Measurements from ENCODE around the gene ATG7.
"Not testable (repeated sequence)": the region's sequence is repeated elsewhere in the genome, so short reads cannot be mapped to it uniquely, and the experiment has no call there.

ATG7 gene

GRCh38 chr3:11254876-11255275 lies 17.3 kb upstream of the ATG7 start:
- DNase-seq: no peak

- DNase-seq: not testable (repeated sequence)
Measured at GRCh38 chr3:11255537-11255936, 16.7 kb upstream of the ATG7 start.

DNA sequence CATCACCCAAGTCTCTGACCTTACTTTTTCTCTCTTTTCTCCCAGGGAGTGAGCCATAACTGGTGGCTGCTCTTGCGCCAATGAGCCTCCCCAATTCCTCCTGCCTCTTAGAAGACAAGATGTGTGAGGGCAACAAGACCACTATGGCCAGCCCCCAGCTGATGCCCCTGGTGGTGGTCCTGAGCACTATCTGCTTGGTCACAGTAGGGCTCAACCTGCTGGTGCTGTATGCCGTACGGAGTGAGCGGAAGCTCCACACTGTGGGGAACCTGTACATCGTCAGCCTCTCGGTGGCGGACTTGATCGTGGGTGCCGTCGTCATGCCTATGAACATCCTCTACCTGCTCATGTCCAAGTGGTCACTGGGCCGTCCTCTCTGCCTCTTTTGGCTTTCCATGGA lies 13.2 kb upstream of the ATG7 start:
- DNase-seq: no peak

DNA sequence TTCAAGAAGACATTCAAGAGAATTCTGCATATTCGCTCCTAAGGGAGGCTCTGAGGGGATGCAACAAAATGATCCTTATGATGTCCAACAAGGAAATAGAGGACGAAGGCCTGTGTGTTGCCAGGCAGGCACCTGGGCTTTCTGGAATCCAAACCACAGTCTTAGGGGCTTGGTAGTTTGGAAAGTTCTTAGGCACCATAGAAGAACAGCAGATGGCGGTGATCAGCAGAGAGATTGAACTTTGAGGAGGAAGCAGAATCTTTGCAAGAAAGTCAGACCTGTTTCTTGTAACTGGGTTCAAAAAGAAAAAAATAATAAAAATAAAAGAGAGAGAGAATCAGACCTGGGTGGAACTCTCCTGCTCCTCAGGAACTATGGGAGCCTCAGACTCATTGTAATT lies 11.7 kb upstream of the ATG7 start:
- DNase-seq: no peak

DNA sequence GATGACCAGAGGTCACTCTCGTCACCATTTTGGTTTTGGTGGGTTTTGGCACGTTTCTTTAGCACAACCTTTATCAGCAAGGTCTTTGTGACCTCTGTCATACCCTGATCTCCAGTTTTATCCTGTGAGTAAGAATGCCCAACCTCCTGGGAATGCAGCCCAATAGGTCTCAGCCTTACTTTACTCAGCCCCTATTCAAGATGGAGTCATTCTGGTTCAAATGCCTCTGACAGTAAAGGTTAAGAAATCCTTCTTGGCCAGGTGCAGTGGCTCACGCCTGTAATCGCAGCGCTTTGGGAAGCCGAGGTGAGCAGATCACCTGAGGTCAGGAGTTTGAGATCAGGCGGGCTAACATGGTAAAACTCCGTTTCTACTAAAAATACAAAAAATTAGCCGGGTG lies 3.2 kb upstream of the ATG7 start:
- DNase-seq: no peak

DNA sequence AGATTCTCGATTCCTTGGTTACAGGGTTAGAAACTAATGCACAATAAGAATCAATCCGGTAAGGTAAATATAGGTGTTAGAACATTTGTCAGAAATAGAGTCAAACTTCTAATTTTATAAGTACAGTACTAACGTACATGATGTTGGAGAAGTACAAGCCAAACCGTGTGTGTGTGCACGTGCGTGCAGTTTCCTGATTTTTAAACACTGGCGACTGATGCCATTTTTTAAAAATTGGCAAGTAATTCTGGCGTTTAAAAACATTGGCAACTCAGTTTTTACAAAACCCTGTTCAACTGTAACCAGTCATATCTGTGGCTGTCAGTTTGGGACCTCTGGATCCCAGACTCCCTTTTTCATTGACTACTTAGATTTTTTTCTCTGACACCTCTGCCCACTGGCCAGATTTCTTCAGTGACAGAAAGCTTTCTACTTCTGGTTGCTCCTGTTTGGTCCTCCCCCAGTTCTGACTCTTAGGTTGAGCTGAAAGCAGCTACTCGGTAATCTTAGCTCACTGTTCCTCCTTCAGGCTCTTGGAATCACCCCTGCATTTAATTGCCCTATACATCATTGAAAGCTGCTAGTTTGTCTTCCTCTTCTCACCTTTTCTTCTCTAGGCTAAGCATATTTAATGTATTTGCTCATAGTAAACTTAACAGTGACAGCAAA lies 843 bp downstream of the ATG7 start:
- DNase-seq: no peak

GRCh38 chr3:11273891-11274291 lies 1.7 kb downstream of the ATG7 start:
- no peak for DNase-seq

DNA sequence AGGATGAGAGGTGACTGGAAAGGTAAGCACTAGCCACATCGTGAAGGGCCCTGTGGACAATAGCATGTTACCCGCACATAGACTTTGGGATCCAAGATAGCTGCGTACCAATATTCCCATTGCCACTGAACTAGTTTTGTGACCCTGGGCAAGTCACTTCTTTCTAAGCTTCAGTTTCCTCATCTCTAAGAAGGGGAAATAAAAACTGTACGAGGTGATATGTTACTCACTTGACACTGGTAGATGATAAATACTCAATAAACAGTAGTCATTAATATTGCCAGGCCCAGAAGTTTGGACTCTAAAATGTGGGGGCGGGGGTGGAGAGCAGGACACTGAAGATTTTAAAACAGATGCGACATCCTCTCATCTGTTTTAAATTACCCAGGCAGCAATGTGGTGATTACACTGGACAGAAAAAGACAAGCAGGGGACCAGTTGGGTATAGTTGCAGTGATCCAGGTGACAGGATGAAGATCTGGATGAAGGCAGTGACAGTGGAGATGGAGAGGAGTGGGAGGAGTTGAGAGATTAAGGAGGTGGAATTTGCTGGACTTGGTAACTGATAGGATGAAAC lies 2.5 kb downstream of the ATG7 start:
- no peak for DNase-seq

DNA sequence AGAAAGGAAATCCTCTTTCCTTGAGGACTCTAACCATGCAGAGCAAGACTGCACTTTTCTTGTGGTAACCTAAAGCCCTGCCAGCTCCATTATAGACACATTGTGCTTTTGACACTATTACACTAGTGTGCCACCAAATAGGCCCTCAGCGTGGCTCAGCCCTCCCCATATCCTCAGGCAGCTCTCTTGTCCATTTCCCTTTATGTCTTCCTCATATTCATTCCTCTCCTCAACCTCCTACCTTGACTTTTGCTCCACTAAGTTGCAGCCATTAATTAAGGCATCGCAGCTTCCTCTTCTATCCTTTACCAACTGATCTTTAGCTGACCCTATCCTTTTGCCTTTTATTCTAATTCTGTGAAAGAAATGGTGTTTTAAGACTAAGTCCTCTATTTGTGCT lies 3.7 kb downstream of the ATG7 start:
- DNase-seq: no peak

DNA sequence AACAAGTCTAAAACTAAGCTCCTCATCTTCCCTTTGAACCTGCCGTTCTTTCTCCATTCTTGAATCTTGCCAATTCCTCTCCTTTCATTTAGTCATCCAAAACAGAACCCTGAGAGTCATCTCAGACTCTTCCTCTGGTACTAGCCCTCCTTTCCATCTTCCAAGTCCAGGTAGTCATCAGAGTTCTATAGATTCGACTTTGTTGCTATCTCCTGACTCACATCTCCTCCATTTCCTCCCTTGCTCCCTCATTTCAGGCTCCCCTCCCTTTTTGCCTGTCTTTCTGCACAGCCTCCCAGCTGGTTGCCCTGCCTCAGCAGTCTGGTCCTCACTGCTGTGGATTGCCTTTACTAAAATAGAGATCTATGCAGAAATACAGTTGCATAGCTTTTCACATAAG lies 4.7 kb downstream of the ATG7 start:
- no peak for DNase-seq

GRCh38 chr3:11282250-11283138 lies 10.3 kb downstream of the ATG7 start:
- no peak for DNase-seq

DNA sequence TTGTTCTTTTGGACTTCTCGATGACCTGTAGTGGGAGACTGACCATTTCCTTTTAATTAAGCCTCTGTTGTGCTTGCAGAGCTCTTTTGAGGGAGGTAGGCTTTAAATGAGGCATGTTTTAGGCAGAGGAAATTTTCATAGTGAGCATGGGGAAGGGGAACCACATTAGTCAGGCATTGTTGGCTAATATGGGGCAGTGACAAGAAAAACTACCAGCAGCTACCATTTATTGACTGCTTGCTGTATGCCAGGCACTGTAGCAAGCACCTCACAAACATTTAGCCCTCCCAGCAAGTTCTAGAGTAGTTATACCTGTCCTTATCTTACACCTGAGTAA lies 10.9 kb downstream of the ATG7 start:
- DNase-seq: no peak

DNA sequence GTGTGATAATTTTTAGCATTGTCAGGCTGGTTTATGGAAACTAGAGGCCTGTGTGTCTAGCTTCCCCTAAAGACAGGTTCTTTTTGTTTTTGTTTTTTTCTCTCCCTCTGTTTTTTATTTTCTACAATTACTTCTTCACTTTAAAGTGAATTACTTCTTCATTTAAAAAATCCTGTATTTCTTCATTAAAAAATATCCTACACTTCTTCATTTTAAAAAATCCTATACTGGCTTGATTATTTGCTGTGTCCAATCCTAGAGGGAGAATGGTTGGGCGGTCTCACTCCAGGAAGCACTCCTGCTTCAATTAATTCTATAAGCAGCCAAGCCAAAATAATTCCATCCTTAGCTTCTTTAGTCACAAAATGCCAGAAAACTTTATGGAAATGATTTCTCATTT lies 11.8 kb downstream of the ATG7 start:
- DNase-seq: no peak

- DNase-seq: no peak
Measured at GRCh38 chr3:11285471-11285870, 13.3 kb downstream of the ATG7 start.

- no peak for DNase-seq
Measured at GRCh38 chr3:11287404-11287803, 15.2 kb downstream of the ATG7 start.

GRCh38 chr3:11288021-11288491 lies 15.9 kb downstream of the ATG7 start:
- no peak for DNase-seq

DNA sequence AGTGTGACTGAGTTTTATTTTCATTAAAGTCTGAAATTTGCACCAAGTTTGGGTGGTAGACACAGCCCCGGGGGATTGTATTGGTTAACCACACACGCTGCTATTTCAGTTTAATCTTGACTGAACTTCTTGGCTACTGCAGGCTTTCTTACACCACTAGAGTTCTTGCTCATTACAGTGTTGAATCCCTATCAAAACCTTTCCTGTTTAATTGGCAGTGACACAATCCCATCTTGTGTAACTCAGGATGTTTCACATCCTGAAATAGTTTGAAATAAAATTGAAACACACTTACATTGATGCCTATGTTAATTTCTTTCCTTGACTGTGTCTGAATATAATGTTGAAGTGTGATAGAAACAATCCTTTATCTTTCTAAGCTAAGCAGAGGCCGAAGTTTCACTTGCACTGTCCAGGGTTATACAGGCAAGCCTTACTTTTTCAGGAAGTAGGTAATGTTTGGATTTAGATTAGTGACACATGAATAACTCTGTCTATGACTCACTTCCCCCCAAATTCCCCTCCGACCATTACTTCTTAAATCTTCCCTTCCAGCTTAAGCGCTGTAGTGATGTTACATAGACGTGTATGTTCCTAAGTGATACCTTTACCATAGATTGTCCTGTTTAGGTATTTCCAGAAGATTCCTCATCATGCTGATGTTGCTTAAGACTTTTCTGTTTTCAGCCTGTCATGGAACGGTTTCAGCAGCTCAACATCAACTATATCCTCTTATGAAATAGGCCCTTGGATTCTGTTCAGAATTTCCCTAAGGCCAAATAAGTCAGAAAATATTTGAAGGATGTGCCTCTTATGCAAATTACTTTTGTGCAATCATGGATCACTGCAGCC lies 16.8 kb downstream of the ATG7 start:
- DNase-seq: no peak

DNA sequence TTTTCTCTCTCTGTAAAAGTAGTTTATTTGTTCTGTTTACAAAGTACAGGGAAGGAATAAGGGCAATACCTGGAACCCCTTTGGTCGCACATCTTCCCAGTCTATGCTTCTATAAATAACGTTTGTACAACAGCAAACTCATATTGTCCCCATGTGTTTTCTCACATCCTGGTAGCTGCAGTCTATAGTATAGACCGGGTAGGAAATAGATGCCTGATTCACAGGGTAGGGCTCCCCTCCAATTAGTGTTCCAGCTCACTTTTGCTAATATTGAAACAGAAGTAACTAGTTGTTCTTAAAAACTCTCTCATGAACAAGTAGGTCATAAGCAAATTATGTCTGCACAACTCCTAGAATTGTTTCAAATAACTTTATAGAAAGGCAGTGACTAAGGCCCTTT lies 17.7 kb downstream of the ATG7 start:
- no peak for DNase-seq

- no peak for DNase-seq
Measured at GRCh38 chr3:11290743-11291680, 18.8 kb downstream of the ATG7 start.

DNA sequence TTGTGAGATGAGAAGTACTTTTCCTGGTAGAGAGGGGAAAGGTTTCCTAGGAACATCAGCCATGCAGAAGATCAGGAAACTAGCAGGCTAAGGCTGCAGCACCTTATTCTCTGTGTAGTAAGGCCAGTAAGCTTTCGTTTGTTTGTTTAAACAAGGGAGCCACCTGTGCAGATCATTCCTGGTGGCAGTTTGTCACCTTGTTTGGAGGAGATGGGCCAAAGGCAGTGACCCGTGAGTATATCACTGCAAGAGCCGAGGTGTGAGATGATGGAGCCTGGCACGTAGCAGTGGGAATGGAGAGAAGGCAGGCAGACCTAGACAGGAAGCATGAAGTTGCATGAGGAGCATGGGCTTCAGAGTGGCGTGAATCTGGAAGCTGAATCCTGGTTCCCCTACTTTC lies 19.6 kb downstream of the ATG7 start:
- no peak for DNase-seq

DNA sequence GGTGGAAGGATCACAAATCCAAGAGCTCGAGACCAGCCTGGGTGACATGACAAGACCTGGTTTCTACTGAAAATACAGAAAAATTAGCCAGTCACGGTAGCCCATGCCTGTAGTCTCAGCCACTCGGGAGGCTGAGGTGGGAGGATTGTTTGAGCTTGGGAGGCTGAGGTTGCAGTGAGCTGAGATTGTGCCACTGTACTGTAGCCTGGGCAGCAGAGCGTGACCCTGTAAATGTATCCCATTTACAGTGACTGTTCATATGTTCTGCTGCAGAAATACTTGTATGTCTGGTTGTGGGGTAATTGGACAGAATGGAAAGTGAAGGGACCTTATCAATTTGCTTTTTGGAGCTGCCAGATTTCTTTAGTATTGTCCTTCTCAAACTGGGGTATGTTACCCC lies 24.9 kb downstream of the ATG7 start:
- no peak for DNase-seq

GRCh38 chr3:11300970-11301369 lies 28.8 kb downstream of the ATG7 start:
- no peak for DNase-seq

Data from activated naive CD4-positive, alpha-beta T cell (primary cell).